Stimulated activated naive B cell treated with anti-CD40 and anti-IgM and Interleukin-4, amounts not matched to agents 10 μg/mL and 1 μg/mL and 100 μg/mL, for 72 hours (primary cell): Measurements from ENCODE around the gene CLMP.
A peak's percentile ranks its signal among the peaks of the same experiment; 100 is the strongest.
"Not testable (repeated sequence)": the region's sequence is repeated elsewhere in the genome, so short reads cannot be mapped to it uniquely, and the experiment has no call there.

ENCODE experiments used
- ATAC-seq, 2 donors: fragments of 150-1000 bp; cut with Tn5 transposase; replicated peaks; 2 replicates each; pipeline ENCODE4 v1.10.0; 2021; ENCODE audit warnings: moderate library complexity in 1 of 2
- DNase-seq: peaks from one replicate; pipeline ENCODE4 v3.0.0; 2021
- H3K27ac Mint-ChIP-seq: one replicate; pipeline ENCODE4 v1.8.0; 2022; ENCODE audit warnings: mild to moderate bottlenecking, mixed read lengths
- H3K27me3 Mint-ChIP-seq, 2 donors: one replicate each; pipeline ENCODE4 v1.8.0; 2022; ENCODE audit warnings: mixed read lengths in 2 of 2
- H3K36me3 Mint-ChIP-seq, 2 donors: one replicate each; pipeline ENCODE4 v1.8.0; 2022; ENCODE audit warnings: mixed read lengths in 2 of 2, mild to moderate bottlenecking in 1 of 2
- H3K4me1 Mint-ChIP-seq, 2 donors: one replicate each; pipeline ENCODE4 v1.8.0; 2022; ENCODE audit warnings: mixed read lengths in 2 of 2, mild to moderate bottlenecking in 1 of 2
- H3K4me3 Mint-ChIP-seq, 2 donors: one replicate each; pipeline ENCODE4 v1.8.0; 2022; ENCODE audit warnings: mild to moderate bottlenecking in 2 of 2, mixed read lengths in 2 of 2, moderate library complexity in 1 of 2
- H3K9me3 Mint-ChIP-seq, 2 donors: one replicate each; pipeline ENCODE4 v1.8.0; 2022; ENCODE audit warnings: mixed read lengths in 2 of 2, mild to moderate bottlenecking in 1 of 2

The CLMP gene

DNA sequence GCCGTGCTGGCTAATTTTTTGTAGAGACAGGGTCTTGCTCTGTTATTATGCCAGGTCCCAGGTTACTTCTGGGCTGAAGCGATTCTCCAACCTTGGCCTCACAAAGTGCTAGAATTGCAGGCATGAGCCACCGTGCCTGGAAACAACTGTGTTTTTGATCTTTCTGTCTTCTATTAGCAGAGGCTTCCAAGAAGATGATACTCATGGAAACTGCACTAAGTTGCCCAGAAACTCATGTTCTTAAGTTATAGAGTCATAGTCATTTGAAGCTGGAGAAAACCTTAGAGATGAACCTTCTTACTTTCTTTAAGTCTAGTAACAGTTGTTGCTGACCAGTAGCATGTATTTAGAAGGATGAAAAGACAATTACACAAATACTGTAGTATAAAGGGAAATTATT lies 96.1 kb downstream of the CLMP start:
- no peaks in the 10 kb centered on the region for H3K36me3 Mint-ChIP-seq
- H3K27ac Mint-ChIP-seq = no peak overlapping the region
- H3K4me3 Mint-ChIP-seq = no peak overlapping the region
- no peaks in the 10 kb centered on the region for H3K9me3 Mint-ChIP-seq
- ATAC-seq (no peak), DNase-seq (no peak)
- H3K27me3 Mint-ChIP-seq = peaks cover 9% of the 10 kb centered on the region in 2 donors
- H3K4me1 Mint-ChIP-seq = no peaks in the 10 kb centered on the region

DNA sequence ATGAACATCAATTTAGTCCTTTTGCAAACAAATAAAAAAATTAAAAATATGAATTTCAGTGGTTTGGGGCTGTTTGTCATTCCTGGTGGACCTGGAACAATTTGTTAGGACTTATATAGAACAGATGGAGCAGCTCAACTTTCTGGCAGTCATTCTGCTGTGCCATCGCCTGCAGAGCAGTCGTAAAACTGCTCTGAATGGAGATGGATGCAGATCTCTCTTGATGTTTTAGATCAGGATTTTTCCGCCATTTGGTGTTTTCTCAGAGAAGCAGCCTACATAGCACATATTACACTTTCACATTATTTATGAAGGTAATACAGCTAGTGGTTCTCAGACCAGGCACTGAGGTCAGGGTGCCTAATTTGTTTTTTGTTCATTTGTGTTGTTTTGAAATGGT lies 101.3 kb downstream of the CLMP start:
- no peak for DNase-seq
- Mint-ChIP-seq H3K36me3 (no peaks in the 10 kb centered on the region), H3K4me1 (no peaks in the 10 kb centered on the region), H3K27ac (no peak overlapping the region), H3K9me3 (no peaks in the 10 kb centered on the region), H3K27me3 (no peaks in the 10 kb centered on the region), H3K4me3 (no peak overlapping the region)
- no peak for ATAC-seq

GRCh38 chr11:123091506-123091905 lies 103.5 kb downstream of the CLMP start:
- Mint-ChIP-seq H3K27me3 (no peaks in the 10 kb centered on the region), H3K27ac (no peak overlapping the region), H3K4me1 (no peaks in the 10 kb centered on the region), H3K4me3 (no peak overlapping the region), H3K9me3 (no peaks in the 10 kb centered on the region), H3K36me3 (no peaks in the 10 kb centered on the region)
- DNase-seq (no peak), ATAC-seq (no peak)

DNA sequence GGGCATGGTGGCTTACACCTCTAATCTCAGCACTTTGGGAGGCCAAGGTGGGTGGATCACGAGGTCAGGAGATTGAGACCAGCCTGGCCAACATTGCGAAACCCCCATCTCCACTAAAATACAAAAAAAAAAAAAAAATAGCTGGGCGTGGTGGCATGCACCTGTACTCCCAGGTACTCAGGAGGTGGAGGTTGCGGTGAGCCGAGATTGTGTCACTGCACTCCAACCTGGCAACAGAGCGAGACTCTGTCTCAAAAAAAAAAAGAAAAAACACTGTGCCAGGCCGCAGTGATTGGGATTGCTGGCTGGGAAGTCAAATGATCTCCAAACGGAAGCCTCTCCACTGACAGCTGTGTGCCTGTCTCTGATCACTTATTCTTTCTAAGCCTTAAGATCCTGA lies 104.9 kb downstream of the CLMP start:
- H3K4me3 Mint-ChIP-seq, DNase-seq, H3K27me3 Mint-ChIP-seq, ATAC-seq, H3K36me3 Mint-ChIP-seq, H3K4me1 Mint-ChIP-seq, H3K9me3 Mint-ChIP-seq, H3K27ac Mint-ChIP-seq: not testable (repeated sequence)

- not testable (repeated sequence) for ATAC-seq, H3K27me3 Mint-ChIP-seq, H3K4me1 Mint-ChIP-seq, H3K4me3 Mint-ChIP-seq, H3K9me3 Mint-ChIP-seq, DNase-seq, H3K36me3 Mint-ChIP-seq, H3K27ac Mint-ChIP-seq
Measured at GRCh38 chr11:123088896-123089295, 106.2 kb downstream of the CLMP start.

- H3K4me3 Mint-ChIP-seq, H3K27ac Mint-ChIP-seq: not testable (repeated sequence)
Measured at GRCh38 chr11:123087657-123088056, 107.4 kb downstream of the CLMP start.

GRCh38 chr11:123086305-123086704 lies 108.7 kb downstream of the CLMP start:
- Mint-ChIP-seq H3K36me3 (no peaks in the 10 kb centered on the region), H3K27ac (no peak overlapping the region), H3K4me1 (no peaks in the 10 kb centered on the region), H3K4me3 (no peak overlapping the region), H3K27me3 (no peaks in the 10 kb centered on the region), H3K9me3 (peaks cover 0 to 2% of the 10 kb centered on the region in 2 donors)
- DNase-seq = no peak
- no peak for ATAC-seq

More at GRCh38 chr11:123087657-123088056, 107.4 kb downstream of the CLMP start:
- H3K9me3 Mint-ChIP-seq, ATAC-seq, H3K4me1 Mint-ChIP-seq, H3K27me3 Mint-ChIP-seq, H3K36me3 Mint-ChIP-seq, DNase-seq: not testable (repeated sequence)

DNA sequence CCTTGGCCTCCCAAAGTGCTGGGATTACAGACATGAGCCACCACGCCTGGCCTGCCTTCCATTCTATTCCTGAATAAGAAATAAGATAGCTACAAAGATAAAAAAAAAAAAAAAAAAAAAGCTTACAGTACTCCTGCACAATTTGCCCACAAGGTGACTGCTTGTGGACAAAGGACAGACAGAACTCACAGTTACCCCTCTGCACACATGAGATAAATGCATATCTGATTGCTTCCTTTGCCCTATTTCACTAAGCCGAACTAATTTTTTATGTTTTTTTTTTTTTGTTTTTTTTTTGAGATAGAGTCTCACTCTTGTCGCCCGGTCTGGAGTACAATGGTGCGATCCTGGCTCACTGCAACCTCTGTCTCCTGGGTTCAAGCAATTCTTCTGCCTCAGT lies 109.6 kb downstream of the CLMP start:
- ATAC-seq (no peak), DNase-seq (no peak)
- no peaks in the 10 kb centered on the region for H3K27me3 Mint-ChIP-seq
- no peaks in the 10 kb centered on the region for H3K4me1 Mint-ChIP-seq
- H3K9me3 Mint-ChIP-seq = peaks cover 0 to 2% of the 10 kb centered on the region in 2 donors
- H3K4me3 Mint-ChIP-seq = no peak overlapping the region
- H3K36me3 Mint-ChIP-seq = no peaks in the 10 kb centered on the region
- H3K27ac Mint-ChIP-seq = no peak overlapping the region

GRCh38 chr11:123084454-123084853 lies 110.6 kb downstream of the CLMP start:
- Mint-ChIP-seq H3K9me3 (peaks cover 0 to 2% of the 10 kb centered on the region in 2 donors), H3K4me1 (no peaks in the 10 kb centered on the region), H3K27ac (no peak overlapping the region), H3K27me3 (no peaks in the 10 kb centered on the region), H3K4me3 (no peak overlapping the region), H3K36me3 (no peaks in the 10 kb centered on the region)
- no peak for ATAC-seq
- DNase-seq = no peak

GRCh38 chr11:123083623-123084029 lies 111.4 kb downstream of the CLMP start:
- ATAC-seq (no peak), DNase-seq (no peak)
- H3K27me3 Mint-ChIP-seq = no peaks in the 10 kb centered on the region
- H3K36me3 Mint-ChIP-seq = no peaks in the 10 kb centered on the region
- no peaks in the 10 kb centered on the region for H3K4me1 Mint-ChIP-seq
- H3K27ac Mint-ChIP-seq = no peak overlapping the region
- peaks cover 0 to 2% of the 10 kb centered on the region in 2 donors for H3K9me3 Mint-ChIP-seq
- no peak overlapping the region for H3K4me3 Mint-ChIP-seq

DNA sequence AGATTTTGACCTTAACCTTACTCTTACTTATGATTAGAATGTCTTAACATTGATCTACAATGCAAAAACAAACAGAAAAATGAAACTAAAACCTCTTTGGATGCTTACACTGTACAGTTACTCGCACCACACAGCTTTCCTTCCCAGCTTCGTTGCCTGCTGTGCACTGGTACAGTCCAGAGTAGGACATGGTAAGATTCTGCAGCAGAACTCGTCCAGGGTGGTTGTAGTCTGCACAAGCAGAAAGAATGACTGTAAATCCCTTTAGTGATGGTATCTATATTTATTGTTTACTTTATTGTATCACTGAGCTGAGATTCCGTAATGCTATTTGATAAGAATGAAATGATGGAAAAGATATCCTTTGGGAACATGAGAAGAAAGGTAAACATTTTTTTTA lies 112.1 kb downstream of the CLMP start:
- DNase-seq (no peak), ATAC-seq (no peak)
- peaks cover 0 to 2% of the 10 kb centered on the region in 2 donors for H3K9me3 Mint-ChIP-seq
- no peaks in the 10 kb centered on the region for H3K36me3 Mint-ChIP-seq
- H3K4me3 Mint-ChIP-seq = no peak overlapping the region
- H3K27me3 Mint-ChIP-seq = no peaks in the 10 kb centered on the region
- H3K27ac Mint-ChIP-seq = no peak overlapping the region
- no peaks in the 10 kb centered on the region for H3K4me1 Mint-ChIP-seq

DNA sequence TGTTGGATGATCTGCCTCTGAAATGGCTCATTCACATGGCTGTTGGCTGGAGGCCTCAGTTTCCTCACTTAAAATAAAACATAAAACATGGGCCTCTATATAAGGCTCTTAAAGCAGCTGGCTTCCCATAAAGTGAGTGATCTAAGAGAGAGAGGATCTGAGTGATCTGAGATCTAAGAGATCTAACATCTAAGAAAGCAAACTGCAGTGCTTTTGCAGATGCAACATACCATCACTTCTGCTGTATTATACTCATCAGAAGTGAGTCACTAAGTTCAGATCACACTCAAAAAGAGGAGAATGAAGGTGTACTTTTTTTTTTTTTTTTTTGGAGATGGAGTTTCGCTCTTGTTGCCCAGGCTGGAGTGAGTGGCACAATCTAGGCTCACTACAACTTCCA lies 115.0 kb downstream of the CLMP start:
- H3K9me3 Mint-ChIP-seq = peaks cover 0 to 2% of the 10 kb centered on the region in 2 donors
- ATAC-seq = no peak
- no peak for DNase-seq
- no peaks in the 10 kb centered on the region for H3K4me1 Mint-ChIP-seq
- no peaks in the 10 kb centered on the region for H3K27me3 Mint-ChIP-seq
- no peak overlapping the region for H3K4me3 Mint-ChIP-seq
- H3K36me3 Mint-ChIP-seq = no peaks in the 10 kb centered on the region
- no peak overlapping the region for H3K27ac Mint-ChIP-seq

DNA sequence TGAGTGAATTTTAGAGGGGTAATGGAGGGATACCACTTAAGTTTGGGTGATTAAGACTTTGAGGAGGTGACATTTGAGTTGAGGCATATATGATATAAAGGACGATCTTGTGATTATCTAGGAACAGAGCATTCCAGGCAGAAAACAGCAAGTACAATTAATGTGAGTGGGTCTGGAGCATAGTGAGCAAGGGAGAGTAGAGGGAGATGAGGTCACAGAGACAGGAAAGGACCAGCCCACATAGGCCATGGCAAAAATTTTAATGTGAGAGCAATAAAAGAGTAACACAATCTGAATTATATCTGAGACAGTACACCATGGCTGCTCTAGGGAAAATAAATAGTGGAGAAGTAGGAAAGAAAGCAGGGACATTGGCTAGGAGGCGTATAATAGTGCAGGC lies 118.6 kb downstream of the CLMP start:
- no peaks in the 10 kb centered on the region for H3K9me3 Mint-ChIP-seq
- H3K36me3 Mint-ChIP-seq = peaks cover 4 to 5% of the 10 kb centered on the region in 2 donors
- no peak for ATAC-seq
- H3K27ac Mint-ChIP-seq = no peak overlapping the region
- H3K27me3 Mint-ChIP-seq = no peaks in the 10 kb centered on the region
- H3K4me1 Mint-ChIP-seq = peaks cover 3 to 22% of the 10 kb centered on the region in 2 donors
- DNase-seq = no peak
- H3K4me3 Mint-ChIP-seq = no peak overlapping the region

DNA sequence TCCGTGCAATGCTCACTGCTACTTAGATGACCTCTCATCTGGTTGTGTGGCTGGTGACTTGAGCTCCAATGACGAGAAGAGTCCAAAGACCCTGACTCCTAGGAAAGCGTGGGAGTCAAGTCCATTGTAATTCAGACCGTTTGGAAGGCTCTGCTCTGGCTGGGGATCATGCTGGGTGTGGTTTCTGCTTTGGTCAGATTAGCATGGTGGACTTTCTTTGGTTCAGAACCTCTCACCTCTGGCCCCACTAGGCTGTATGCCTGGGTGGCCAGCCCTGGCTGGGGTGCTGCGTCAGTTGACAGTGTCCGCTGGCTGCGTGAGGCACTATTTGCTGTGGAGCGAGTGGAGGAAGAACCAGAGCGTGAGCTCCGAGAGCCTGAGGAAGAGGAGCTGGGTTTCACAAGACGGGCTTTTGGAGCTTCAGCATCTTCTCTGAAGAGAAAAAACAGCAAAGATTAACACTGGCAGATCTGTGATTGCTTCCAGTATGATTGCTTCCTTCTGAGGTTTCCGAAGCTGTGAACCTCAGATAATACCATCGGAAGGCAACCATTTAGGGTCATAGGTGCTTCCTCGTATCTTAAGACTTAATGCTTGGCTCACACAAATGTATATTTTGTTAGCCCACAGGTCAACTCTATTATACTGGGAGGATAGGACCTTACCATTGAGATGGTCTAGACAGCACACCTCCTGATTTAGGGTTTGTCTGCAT lies 121.5 kb downstream of the CLMP start:
- Mint-ChIP-seq H3K4me1 (peaks cover 18 to 47% of the 10 kb centered on the region in 2 donors), H3K27ac (no peak overlapping the region), H3K27me3 (no peaks in the 10 kb centered on the region), H3K4me3 (no peak overlapping the region), H3K36me3 (peaks cover 4 to 5% of the 10 kb centered on the region in 2 donors), H3K9me3 (no peaks in the 10 kb centered on the region)
- DNase-seq (no peak), ATAC-seq (no peak)

GRCh38 chr11:123072762-123073161 lies 122.3 kb downstream of the CLMP start:
- H3K36me3 Mint-ChIP-seq = peaks cover 4 to 5% of the 10 kb centered on the region in 2 donors
- no peak overlapping the region for H3K27ac Mint-ChIP-seq
- H3K4me1 Mint-ChIP-seq = peaks cover 19 to 51% of the 10 kb centered on the region in 2 donors
- DNase-seq = no peak
- H3K9me3 Mint-ChIP-seq = no peaks in the 10 kb centered on the region
- peak; percentile 30 to 41 for ATAC-seq
- no peak overlapping the region for H3K4me3 Mint-ChIP-seq
- H3K27me3 Mint-ChIP-seq = no peaks in the 10 kb centered on the region
